NCI-H2171 treated with DMSO at 0.1 percent for 48 hours (cell line): ENCODE data around the gene SPINDOC.
A peak's percentile ranks its signal among the peaks of the same experiment; 100 is the strongest.
"Not testable (repeated sequence)": the region's sequence is repeated elsewhere in the genome, so short reads cannot be mapped to it uniquely, and the experiment has no call there.

ENCODE experiments used
- DNase-seq: peaks from one replicate; lab custom pipeline; 2025; lab: John Stamatoyannopoulos, UW

Gene SPINDOC

GRCh38 chr11:63858628-63859550 is 45.6 kb downstream of the SPINDOC start:
- DNase-seq, result no peak

- DNase-seq, result no peak
These were observed 49.7 kb downstream of the SPINDOC start for GRCh38 chr11:63862923-63863322.

- DNase-seq, result not testable (repeated sequence)
These were observed 50.4 kb downstream of the SPINDOC start for GRCh38 chr11:63863620-63864019.

- peak; percentile 49 for DNase-seq
These were observed 53.0 kb downstream of the SPINDOC start for GRCh38 chr11:63866211-63866610.

- DNase-seq, result no peak
These were observed 54.3 kb downstream of the SPINDOC start for GRCh38 chr11:63867511-63867910.

GRCh38 chr11:63868399-63869064 is 55.3 kb downstream of the SPINDOC start:
- no peak for DNase-seq

- DNase-seq, result no peak
These were observed 55.9 kb downstream of the SPINDOC start for GRCh38 chr11:63869171-63869591.

GRCh38 chr11:63869683-63870082 is 56.4 kb downstream of the SPINDOC start:
- no peak for DNase-seq

GRCh38 chr11:63870351-63871140 is 57.3 kb downstream of the SPINDOC start:
- DNase-seq, result no peak

GRCh38 chr11:63871962-63872799 is 58.9 kb downstream of the SPINDOC start:
- no peak for DNase-seq

GRCh38 chr11:63872800-63873197 is 59.5 kb downstream of the SPINDOC start:
- no peak for DNase-seq

GRCh38 chr11:63873311-63873710 is 60.1 kb downstream of the SPINDOC start:
- DNase-seq, result no peak

GRCh38 chr11:63874511-63874910 is 61.3 kb downstream of the SPINDOC start:
- no peak for DNase-seq

GRCh38 chr11:63875506-63876065 is 62.3 kb downstream of the SPINDOC start:
- no peak for DNase-seq

GRCh38 chr11:63876616-63877015 is 63.4 kb downstream of the SPINDOC start:
- DNase-seq, result no peak
